ENCODE data around the gene NT5DC2. TPM values are rescaled to one million over a fixed set of nuclear protein-coding genes. Genes with fewer than 3 reads are reported as not detected.

Gene NT5DC2
- total RNA-seq, 4 donors from 2014 or later = 18.3 to 50.3 (median 39.5) TPM

DNA sequence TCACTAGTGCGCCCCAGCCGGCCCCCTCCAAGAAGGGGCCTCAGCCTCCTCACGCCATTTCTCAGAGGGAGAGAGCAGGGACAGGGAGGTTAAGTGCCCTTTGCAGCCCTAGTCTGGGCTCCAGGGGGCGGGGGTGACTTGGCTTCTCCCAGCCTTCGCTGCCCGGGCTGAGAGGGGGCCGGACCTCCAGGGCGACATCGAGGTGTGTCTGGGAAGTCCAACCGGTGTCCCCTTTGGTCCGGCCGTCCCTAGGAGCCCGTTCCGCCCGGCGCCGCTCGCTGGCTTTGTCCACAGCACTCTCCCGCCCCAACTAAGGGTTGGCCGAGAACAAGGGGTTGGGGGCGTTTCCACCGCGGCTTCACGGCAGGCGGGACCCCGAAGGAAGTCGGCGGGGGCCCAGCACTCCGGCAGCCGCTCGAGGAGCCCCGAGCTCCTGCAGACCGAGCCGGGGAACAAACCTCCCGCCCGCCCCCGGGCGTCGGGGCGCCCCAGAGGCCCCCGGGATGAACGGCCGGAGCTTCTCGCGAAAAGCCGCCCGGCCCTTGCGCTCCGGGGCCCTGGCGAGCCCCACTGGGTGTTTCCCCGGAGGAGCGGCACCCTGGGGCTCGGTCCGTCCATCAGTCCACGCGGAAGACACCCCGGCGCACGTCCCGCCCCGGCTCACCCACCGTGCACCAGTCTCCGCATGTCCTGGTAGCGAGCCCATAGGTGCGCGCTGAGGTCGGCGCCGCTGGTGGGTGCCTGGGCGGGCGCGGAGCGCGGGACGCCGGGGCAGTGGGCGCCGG lies 627 bp downstream of the NT5DC2 start:
- DNase-seq (ENCODE audit: low spot score) (no peak), ATAC-seq (ENCODE audit: low FRiP score) (no peak)
- TF ChIP-seq CTCF (IDR thresholded peaks at IDR 0.05) = no peak

DNA sequence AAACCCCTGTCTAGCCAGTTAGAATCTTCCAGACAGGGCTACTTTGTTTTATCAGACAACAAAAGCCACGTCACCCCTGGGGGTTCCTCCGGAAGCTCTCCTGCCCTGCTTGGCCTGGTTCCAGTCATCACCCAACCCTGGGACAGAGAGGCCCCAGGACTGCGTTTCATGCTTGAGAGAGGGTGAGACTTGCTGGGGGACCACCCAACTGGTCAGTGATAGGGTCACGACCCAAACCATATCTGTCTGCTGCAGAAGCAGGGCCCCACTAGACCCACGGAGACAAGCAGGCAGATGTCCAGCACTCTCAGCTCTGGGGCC lies 1.2 kb downstream of the NT5DC2 start:
- DNase-seq (ENCODE audit: low spot score) = no peak
- no peak for TF ChIP-seq CTCF (IDR thresholded peaks at IDR 0.05)
- ATAC-seq (ENCODE audit: low FRiP score) = no peak

GRCh38 chr3:52531860-52532516 lies 1.7 kb downstream of the NT5DC2 start:
- TF ChIP-seq CTCF (IDR thresholded peaks at IDR 0.05) = no peak
- no peak for DNase-seq (ENCODE audit: low spot score)
- ATAC-seq (ENCODE audit: low FRiP score) = no peak

DNA sequence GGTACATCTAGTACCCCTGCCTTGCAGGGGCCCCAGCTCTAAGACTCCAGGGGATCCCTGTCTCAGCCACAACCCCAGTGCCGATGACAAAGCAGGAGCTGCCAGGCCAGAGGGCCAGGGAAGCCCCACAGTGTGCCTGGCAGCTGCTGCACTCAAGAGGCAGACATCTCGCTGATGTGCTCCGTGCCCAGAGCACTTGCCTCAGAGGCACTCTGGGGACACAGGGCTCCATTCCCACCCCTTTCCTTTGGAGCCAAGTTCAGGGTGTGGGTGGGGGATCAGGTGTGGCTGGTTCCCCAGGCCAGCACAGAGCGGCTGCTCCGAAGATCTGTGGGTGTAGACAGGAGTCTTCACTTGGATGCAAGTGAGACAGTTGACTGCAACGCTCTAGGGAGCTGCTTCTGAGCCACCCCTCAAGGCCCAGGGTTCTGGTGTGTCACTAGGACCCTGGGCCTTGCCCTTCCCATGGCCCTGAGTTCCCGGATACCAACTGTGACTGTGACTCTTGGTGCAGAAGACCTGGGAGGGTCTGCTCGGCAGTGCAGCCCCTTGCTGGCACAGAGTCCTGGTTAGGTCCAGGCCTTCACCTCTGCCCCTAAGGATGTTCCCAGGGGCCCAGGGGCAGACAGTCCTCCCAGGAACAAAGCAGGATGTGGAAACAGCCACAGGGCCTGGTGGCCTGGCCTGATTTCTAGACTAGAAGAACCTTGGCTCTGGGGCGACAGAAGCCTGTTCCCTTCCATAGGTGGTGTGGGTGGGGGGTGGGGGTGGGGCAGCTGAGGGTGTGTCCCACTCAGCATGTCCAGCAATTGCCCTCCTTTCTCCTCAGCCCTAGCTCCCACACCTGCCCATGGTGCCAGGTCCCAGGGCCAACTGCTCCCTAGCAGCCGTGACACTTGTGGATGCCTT lies 2.5 kb downstream of the NT5DC2 start:
- no peak for ATAC-seq (ENCODE audit: low FRiP score)
- no peak for TF ChIP-seq CTCF (IDR thresholded peaks at IDR 0.05)
- DNase-seq (ENCODE audit: low spot score) = no peak

GRCh38 chr3:52529376-52530333 lies 4.0 kb downstream of the NT5DC2 start:
- ATAC-seq (ENCODE audit: low FRiP score) (no peak), DNase-seq (ENCODE audit: low spot score) (no peak)
- no peak for TF ChIP-seq CTCF (IDR thresholded peaks at IDR 0.05)
